ENCODE results near the gene SMG7.

Gene SMG7

GRCh38 chr1:183483224-183483623 is 10.9 kb downstream of the SMG7 start:
- Histone ChIP-seq H4K20me1 (ENCODE audit: control insufficient read depth, insufficient read depth, low read depth, low read length) (peaks cover 45% of the 10 kb centered on the region), H3K9me2 (replicated peaks; ENCODE audit: control insufficient read depth, low read length) (no peaks in the 10 kb centered on the region), H3K4me1 (ENCODE audit: control insufficient read depth, low read length) (peaks cover 56% of the 10 kb centered on the region), H3K79me2 (ENCODE audit: control insufficient read depth, low read length) (peaks cover 99% of the 10 kb centered on the region), H3F3A (ENCODE audit: control insufficient read depth, insufficient read depth) (no peaks in the 10 kb centered on the region), H3K27ac (ENCODE audit: low read depth, low read length) (no peak overlapping the region), H3K36me3 (ENCODE audit: control insufficient read depth, low read length) (peaks cover 50% of the 10 kb centered on the region), H3K9me3 (ENCODE audit: control insufficient read depth, insufficient read depth, low read length) (no peaks in the 10 kb centered on the region), H3K4me3 (ENCODE audit: low read length) (no peak overlapping the region), H3K4me2 (ENCODE audit: low read length) (no peak overlapping the region), H3K27me3 (ENCODE audit: control insufficient read depth, low read length) (no peaks in the 10 kb centered on the region)
- TF ChIP-seq EZH2phosphoT487 (IDR thresholded peaks at IDR 0.05; ENCODE audit: borderline replicate concordance, low read length) (no peak), CTCF (IDR thresholded peaks at IDR 0.05; ENCODE audit: low read depth, low read length, poor library complexity, severe bottlenecking) (no peak)

- H3K36me3 ChIP-seq (ENCODE audit: control insufficient read depth, low read length), result peaks cover 41% of the 10 kb centered on the region
- H3K79me2 ChIP-seq (ENCODE audit: control insufficient read depth, low read length), result peaks cover 99% of the 10 kb centered on the region
- no peak overlapping the region for H3K27ac ChIP-seq (ENCODE audit: low read depth, low read length)
- H3K27me3 ChIP-seq (ENCODE audit: control insufficient read depth, low read length), result no peaks in the 10 kb centered on the region
- no peak for TF ChIP-seq EZH2phosphoT487 (IDR thresholded peaks at IDR 0.05; ENCODE audit: borderline replicate concordance, low read length)
- no peak for TF ChIP-seq CTCF (IDR thresholded peaks at IDR 0.05; ENCODE audit: low read depth, low read length, poor library complexity, severe bottlenecking)
- H3K9me2 ChIP-seq (replicated peaks; ENCODE audit: control insufficient read depth, low read length), result no peaks in the 10 kb centered on the region
- H3K4me1 ChIP-seq (ENCODE audit: control insufficient read depth, low read length), result peaks cover 45% of the 10 kb centered on the region
- H3K4me2 ChIP-seq (ENCODE audit: low read length), result no peak overlapping the region
- H3F3A ChIP-seq (ENCODE audit: control insufficient read depth, insufficient read depth), result no peaks in the 10 kb centered on the region
- no peak overlapping the region for H3K4me3 ChIP-seq (ENCODE audit: low read length)
- H3K9me3 ChIP-seq (ENCODE audit: control insufficient read depth, insufficient read depth, low read length), result no peaks in the 10 kb centered on the region
- peaks cover 37% of the 10 kb centered on the region for H4K20me1 ChIP-seq (ENCODE audit: control insufficient read depth, insufficient read depth, low read depth, low read length)
Measured at GRCh38 chr1:183484254-183484653, 12.0 kb downstream of the SMG7 start.

- Histone ChIP-seq H3K4me3 (ENCODE audit: low read length) (no peak overlapping the region), H3K4me1 (ENCODE audit: control insufficient read depth, low read length) (peaks cover 39% of the 10 kb centered on the region), H4K20me1 (ENCODE audit: control insufficient read depth, insufficient read depth, low read depth, low read length) (peaks cover 31% of the 10 kb centered on the region), H3K4me2 (ENCODE audit: low read length) (no peak overlapping the region), H3K79me2 (ENCODE audit: control insufficient read depth, low read length) (peaks cover 99% of the 10 kb centered on the region), H3K9me2 (replicated peaks; ENCODE audit: control insufficient read depth, low read length) (no peaks in the 10 kb centered on the region), H3F3A (ENCODE audit: control insufficient read depth, insufficient read depth) (no peaks in the 10 kb centered on the region), H3K36me3 (ENCODE audit: control insufficient read depth, low read length) (peaks cover 35% of the 10 kb centered on the region), H3K27me3 (ENCODE audit: control insufficient read depth, low read length) (no peaks in the 10 kb centered on the region), H3K9me3 (ENCODE audit: control insufficient read depth, insufficient read depth, low read length) (no peaks in the 10 kb centered on the region), H3K27ac (ENCODE audit: low read depth, low read length) (no peak overlapping the region)
- TF ChIP-seq CTCF (IDR thresholded peaks at IDR 0.05; ENCODE audit: low read depth, low read length, poor library complexity, severe bottlenecking) (no peak), EZH2phosphoT487 (IDR thresholded peaks at IDR 0.05; ENCODE audit: borderline replicate concordance, low read length) (no peak)
Measured at GRCh38 chr1:183484851-183485250, 12.6 kb downstream of the SMG7 start.
